H1 (cell line): ENCODE results near the gene ARMC7. TPM values are rescaled to one million over a fixed set of nuclear protein-coding genes. Genes with fewer than 3 reads are reported as not detected.

Source experiments
- CTCF ChIA-PET: fragments of 300-600 bp; sonication (Branson Sonifier 250); formaldehyde crosslinking; loops from one replicate; lab custom pipeline; 2021; ENCODE audit not compliant: partially characterized antibody; lab: Charles Lee
- POLR2A ChIA-PET: fragments of 300-600 bp; sonication (Branson Sonifier 250); formaldehyde crosslinking; loops from one replicate; lab custom pipeline; 2021; ENCODE audit warnings: inconsistent platforms; ENCODE audit not compliant: partially characterized antibody; lab: Charles Lee
- DNase-seq, 2 experiments: peaks; one replicate each; pipeline versions ENCODE4 v3.0.0 to v3.0.0-alpha.2; 2010 to 2022; ENCODE audit warnings: low spot score in 2 of 2, low read depth in 1 of 2, mixed read lengths in 1 of 2
- FAIRE-seq: peaks from 2 replicates; lab custom pipeline; 2011; peaks lifted over from hg19 to GRCh38; lab: Jason Lieb, UNC
- H2AFZ ChIP-seq: 2 replicates; pipeline ENCODE4 v1.8.1; 2012; ENCODE audit warnings: low read length, inconsistent platforms
- H2AK5ac ChIP-seq: 2 replicates; pipeline ENCODE4 v1.6.1; 2013; ENCODE audit warnings: low read depth, low read length
- H2BK120ac ChIP-seq: replicated peaks from 2 replicates; pipeline ENCODE3; 2013; ENCODE audit warnings: low read depth, low read length, inconsistent platforms
- H2BK12ac ChIP-seq: 2 replicates; pipeline ENCODE4 v1.6.1; 2013; ENCODE audit warnings: low read depth, low read length
- H2BK15ac ChIP-seq: 2 replicates; pipeline ENCODE4 v1.6.1; 2013; ENCODE audit warnings: low read length
- H2BK20ac ChIP-seq: 2 replicates; pipeline ENCODE4 v1.6.1; 2013; ENCODE audit warnings: low read length
- H2BK5ac ChIP-seq: 2 replicates; pipeline ENCODE4 v1.6.1; 2013; ENCODE audit warnings: low read depth, low read length
- H3K14ac ChIP-seq: 2 replicates; pipeline ENCODE4 v1.6.1; 2013; ENCODE audit warnings: inconsistent platforms; ENCODE audit not compliant: insufficient read length
- H3K18ac ChIP-seq: 2 replicates; pipeline ENCODE4 v1.6.1; 2013; ENCODE audit warnings: low read length; ENCODE audit errors: extremely low read depth
- H3K23ac ChIP-seq: 2 replicates; pipeline ENCODE4 v1.6.1; 2013; ENCODE audit warnings: inconsistent platforms; ENCODE audit not compliant: insufficient read length
- H3K23me2 ChIP-seq: 2 replicates; pipeline ENCODE4 v1.6.1; 2013; ENCODE audit warnings: low read depth, low read length
- H3K27ac ChIP-seq: 2 replicates; pipeline ENCODE4 v1.6.1; 2011; ENCODE audit warnings: low read depth, low read length, inconsistent platforms
- H3K27me3 ChIP-seq, 4 experiments: replicated peaks in 1 of 4; 1 replicate in 1 of 4; 2 replicates in 3 of 4; pipeline versions ENCODE4 v1.6.1 to v1.8.1; 2011 to 2013; ENCODE audit warnings: low read length in 3 of 4, mild to moderate bottlenecking in 3 of 4, inconsistent platforms in 2 of 4, mixed read lengths in 2 of 4, moderate library complexity in 1 of 4; ENCODE audit not compliant: control insufficient read depth in 3 of 4, insufficient read depth in 3 of 4; ENCODE audit errors: extremely low read depth in 1 of 4
- H3K36me3 ChIP-seq, 4 experiments: 2 replicates each; pipeline versions ENCODE4 v1.6.1 to v1.8.1; 2011 to 2013; ENCODE audit warnings: mild to moderate bottlenecking in 4 of 4, low read length in 3 of 4, moderate library complexity in 2 of 4, control low read depth in 1 of 4, inconsistent platforms in 1 of 4; ENCODE audit not compliant: insufficient read depth in 4 of 4, control insufficient read depth in 2 of 4
- H3K4ac ChIP-seq: replicated peaks from 2 replicates; pipeline ENCODE3; 2013; ENCODE audit warnings: low read length, low read depth, mixed read lengths, inconsistent platforms; ENCODE audit not compliant: insufficient read length
- H3K4me1 ChIP-seq, 4 experiments: replicated peaks in 1 of 4; 1 replicate in 1 of 4; 2 replicates in 3 of 4; pipeline versions ENCODE4 v1.6.1 to v1.8.1; 2011 to 2013; ENCODE audit warnings: low read length in 3 of 4, inconsistent platforms in 2 of 4, mixed read lengths in 1 of 4; ENCODE audit not compliant: insufficient read depth in 4 of 4, control insufficient read depth in 3 of 4
- H3K4me2 ChIP-seq, 2 experiments: 2 replicates each; pipeline versions ENCODE4 v1.6.1 to v1.8.1; 2011 to 2013; ENCODE audit warnings: low read depth in 2 of 2, low read length in 2 of 2, control low read depth in 1 of 2, inconsistent platforms in 1 of 2, mild to moderate bottlenecking in 1 of 2; ENCODE audit not compliant: insufficient read depth in 1 of 2
- H3K4me3 ChIP-seq, 4 experiments: fragments of 200-600, 300-600 bp in 1 of 4; sonication (generic), shearing (Covaris generic), sonication (Bioruptor Twin) in 1 of 4; 2 replicates each; pipeline versions ENCODE4 v1.5.1 to v1.8.1; 2011 to 2016; ENCODE audit warnings: low read length in 4 of 4, low read depth in 3 of 4, control low read depth in 2 of 4, inconsistent platforms in 2 of 4, mild to moderate bottlenecking in 2 of 4, mixed read lengths in 1 of 4, moderate library complexity in 1 of 4; ENCODE audit not compliant: insufficient read depth in 2 of 4; ENCODE audit errors: extremely low read depth in 1 of 4
- H3K56ac ChIP-seq: replicated peaks from 2 replicates; pipeline ENCODE3; 2013; ENCODE audit warnings: low read depth, mild to moderate bottlenecking, mixed read lengths, low read length, inconsistent platforms; ENCODE audit not compliant: insufficient read length
- H3K79me1 ChIP-seq: 2 replicates; pipeline ENCODE4 v1.6.1; 2013; ENCODE audit warnings: low read depth, low read length, control low read depth
- H3K79me2 ChIP-seq, 2 experiments: 2 replicates each; pipeline versions ENCODE4 v1.6.1 to v1.8.1; 2012 to 2013; ENCODE audit warnings: low read length in 2 of 2, mild to moderate bottlenecking in 2 of 2, inconsistent platforms in 1 of 2; ENCODE audit not compliant: insufficient read depth in 2 of 2, control insufficient read depth in 1 of 2
- H3K9ac ChIP-seq, 4 experiments: replicated peaks in 1 of 4; 1 replicate in 1 of 4; 2 replicates in 3 of 4; pipeline versions ENCODE4 v1.6.1 to v1.8.1; 2011 to 2013; ENCODE audit warnings: low read depth in 3 of 4, low read length in 3 of 4, control low read depth in 2 of 4, mild to moderate bottlenecking in 2 of 4, moderate library complexity in 2 of 4, inconsistent platforms in 1 of 4; ENCODE audit errors: extremely low read depth in 1 of 4
- H3K9me3 ChIP-seq, 2 experiments: 2 replicates each; pipeline versions ENCODE4 v1.6.1 to v1.8.1; 2012 to 2013; ENCODE audit warnings: mild to moderate bottlenecking in 2 of 2, moderate library complexity in 2 of 2, control low read depth in 1 of 2, inconsistent platforms in 1 of 2, low read depth in 1 of 2, low read length in 1 of 2, mixed read lengths in 1 of 2; ENCODE audit not compliant: insufficient read depth in 2 of 2
- H4K20me1 ChIP-seq, 2 experiments: replicated peaks in 1 of 2; 2 replicates each; pipeline versions ENCODE3 to v1.8.1; 2011 to 2013; ENCODE audit warnings: inconsistent platforms in 2 of 2, low read length in 2 of 2, mild to moderate bottlenecking in 1 of 2; ENCODE audit not compliant: insufficient read depth in 2 of 2, control insufficient read depth in 1 of 2
- H4K5ac ChIP-seq: 2 replicates; pipeline ENCODE4 v1.6.1; 2013; ENCODE audit warnings: low read length, low read depth, mixed read lengths, inconsistent platforms; ENCODE audit not compliant: insufficient read length
- H4K8ac ChIP-seq: 2 replicates; pipeline ENCODE4 v1.8.0; 2013; ENCODE audit warnings: mild to moderate bottlenecking, moderate library complexity, low read length, inconsistent platforms; ENCODE audit not compliant: insufficient read depth; ENCODE audit errors: extremely low read depth
- H4K91ac ChIP-seq: replicated peaks from 2 replicates; pipeline ENCODE3; 2013; ENCODE audit warnings: low read length, mixed read lengths, inconsistent platforms; ENCODE audit not compliant: insufficient read length
- ASH2L ChIP-seq: fragments of 200-600, 300-600 bp; sonication (generic); IDR thresholded peaks from one replicate; pipeline ENCODE4 v1.7.1; 2017; ENCODE audit warnings: low read length
- BCL11A ChIP-seq, 2 experiments: IDR thresholded peaks; one replicate each; pipeline ENCODE4 v1.6.1; 2011; ENCODE audit warnings: low read depth in 2 of 2, low read length in 2 of 2, mild to moderate bottlenecking in 2 of 2
- BRCA1 ChIP-seq: IDR thresholded peaks from 2 replicates; pipeline ENCODE4 v1.6.1; 2012; ENCODE audit warnings: low read depth, low read length, improper control_type of control experiment
- CREB1 ChIP-seq: IDR thresholded peaks from 2 replicates; pipeline ENCODE4 v1.6.1; 2012; ENCODE audit warnings: inconsistent platforms
- EP300 ChIP-seq, 2 experiments: IDR thresholded peaks; 1 replicate in 1 of 2; 2 replicates in 1 of 2; pipeline ENCODE4 v1.6.1; 2011 to 2012; ENCODE audit warnings: low read depth in 2 of 2, low read length in 2 of 2, mild to moderate bottlenecking in 2 of 2, borderline replicate concordance in 1 of 2, inconsistent platforms in 1 of 2, moderate library complexity in 1 of 2
- SP1 ChIP-seq: IDR thresholded peaks from 2 replicates; pipeline ENCODE4 v1.6.1; 2011; ENCODE audit warnings: low read depth, low read length
- TEAD4 ChIP-seq: IDR thresholded peaks from 2 replicates; pipeline ENCODE4 v1.6.1; 2012; ENCODE audit warnings: low read depth, low read length, inconsistent platforms, mixed read lengths
- USF2 ChIP-seq: IDR thresholded peaks from 2 replicates; pipeline ENCODE4 v1.6.1; 2011; ENCODE audit warnings: low read length, improper control_type of control experiment
- ZNF274 ChIP-seq: IDR thresholded peaks from 2 replicates; pipeline ENCODE4 v1.7.0; 2012; ENCODE audit warnings: low read length, borderline replicate concordance; ENCODE audit errors: extremely low read depth
- WGBS, 2 experiments: shearing (Covaris generic) in 1 of 2; methylation state at CpG; one replicate each; pipeline versions ENCODE4 v1.1.6 to v1.1.7; 2013 to 2015; ENCODE audit warnings: low lambda C conversion rate in 2 of 2, mixed read lengths in 2 of 2, inconsistent platforms in 1 of 2, low coverage in 1 of 2, missing lambda C conversion rate in 1 of 2; ENCODE audit not compliant: insufficient replicate concordance in 2 of 2, insufficient coverage in 1 of 2, insufficient read length in 1 of 2; ENCODE audit errors: extremely low coverage in 1 of 2, missing lambda C conversion rate in 1 of 2; 5-methylcytosine and 5-hydroxymethylcytosine counted together
- polyA plus RNA-seq, 7 experiments: library from polyadenylated mRNA; depleted of rRNA in 3 of 7; stranded (reverse) in 5 of 7; unstranded in 2 of 7; fragments of >200 nt in 5 of 7; fragments of 200-250 nt in 2 of 7; gene quantifications; 1 replicate in 5 of 7; 2 replicates in 1 of 7; 4 replicates in 1 of 7; pipeline versions ENCODE4 v1.2.1 to v1.2.3, GENCODE V29; 2011 to 2013; ENCODE audit warnings: missing spikeins in 2 of 7, mixed read lengths in 2 of 7
- total RNA-seq: library from RNA; stranded (reverse); fragmentation: NEBNext Ultra II Directional; extraction: Animal tissue kit (Norgen Biotek cat#: 25700); gene quantifications from 2 replicates; pipeline ENCODE4 v1.2.1, GENCODE V29; 2021

Gene ARMC7
- total and polyA plus RNA-seq, 2 of the 8 experiments (the other 6 are each of a cell fraction or from before 2014, with no cell fraction given) = 9.8 to 13.6 TPM

- Histone ChIP-seq H2BK20ac (no peak overlapping the region), H3K36me3 (no peaks in the 10 kb centered on the region), H2AK5ac (no peak overlapping the region), H3K4me1 (no peaks in the 10 kb centered on the region; a peak in 1 of 7 replicates), H2AFZ (no peak overlapping the region), H4K8ac (no peak overlapping the region), H3K27me3 (no peaks in the 10 kb centered on the region), H2BK15ac (no peak overlapping the region), H4K91ac (no peak overlapping the region), H4K5ac (no peak overlapping the region), H3K4me2 (no peak overlapping the region), H2BK5ac (no peak overlapping the region), H3K27ac (no peak overlapping the region), H3K23me2 (no peaks in the 10 kb centered on the region), H3K9me3 (no peaks in the 10 kb centered on the region), H3K79me1 (no peaks in the 10 kb centered on the region; the same call in 1 of the 2 replicates), H3K23ac (no peak overlapping the region), H3K4ac (no peak overlapping the region), H3K79me2 (no peaks in the 10 kb centered on the region; a peak in 1 of 4 replicates), H2BK12ac (no peak overlapping the region), H3K9ac (no peak overlapping the region), H4K20me1 (no peaks in the 10 kb centered on the region), H3K56ac (no peak overlapping the region), H3K18ac (no peak overlapping the region), H3K4me3 (no peak overlapping the region), H3K14ac (no peak overlapping the region), H2BK120ac (no peak overlapping the region)
- ChIA-PET CTCF (interaction anchor here (0.8 to 9.6 kb wide), 9 partner anchors 9 to 83 kb away, joined by 3 to 239 read pairs (median 4); partner anchors contain the start of gene NT5C), POLR2A (interaction anchor here (1.2 to 8.9 kb wide), 3 partner anchors 10 to 56 kb away, joined by 3 to 134 read pairs (median 11); partner anchors contain the start of genes JPT1 and NT5C)
- WGBS, 2 experiments = 97% methylated on average over 14 of the region's 14 CpGs; no CpG with 5 or more reads in 1 of the 2 experiments
- TF ChIP-seq EP300 (IDR thresholded peaks at IDR 0.05; ENCODE audit: borderline replicate concordance in 1 of 2, low read depth in 2 of 2, low read length in 2 of 2) = no peak
- no peak for TF ChIP-seq ZNF274
- no peak for TF ChIP-seq ASH2L
- TF ChIP-seq CREB1 = no peak
- TF ChIP-seq BCL11A (IDR thresholded peaks at IDR 0.05; ENCODE audit: low read depth in 2 of 2, low read length in 2 of 2) = no peak
- no peak for TF ChIP-seq SP1
- TF ChIP-seq USF2 = no peak
- no peak for TF ChIP-seq BRCA1
- no peak for TF ChIP-seq TEAD4
- no peak for DNase-seq
- FAIRE-seq = no peak
These were observed 8.5 kb downstream of the ARMC7 start for GRCh38 chr17:75118307-75118706.
